Activated naive CD8-positive, alpha-beta T cell treated with anti-CD3 and anti-CD28 coated beads, Interleukin-2, amount 50 U/mL, for 16 hours (primary cell): ENCODE results near the gene ZSCAN25.
"Not testable (repeated sequence)": the region's sequence is repeated elsewhere in the genome, so short reads cannot be mapped to it uniquely, and the experiment has no call there.

ENCODE experiments used
- DNase-seq: peaks from one replicate; pipeline ENCODE4 v3.0.0-alpha.2; 2020; ENCODE audit warnings: low read depth, low spot score

The ZSCAN25 gene

DNA sequence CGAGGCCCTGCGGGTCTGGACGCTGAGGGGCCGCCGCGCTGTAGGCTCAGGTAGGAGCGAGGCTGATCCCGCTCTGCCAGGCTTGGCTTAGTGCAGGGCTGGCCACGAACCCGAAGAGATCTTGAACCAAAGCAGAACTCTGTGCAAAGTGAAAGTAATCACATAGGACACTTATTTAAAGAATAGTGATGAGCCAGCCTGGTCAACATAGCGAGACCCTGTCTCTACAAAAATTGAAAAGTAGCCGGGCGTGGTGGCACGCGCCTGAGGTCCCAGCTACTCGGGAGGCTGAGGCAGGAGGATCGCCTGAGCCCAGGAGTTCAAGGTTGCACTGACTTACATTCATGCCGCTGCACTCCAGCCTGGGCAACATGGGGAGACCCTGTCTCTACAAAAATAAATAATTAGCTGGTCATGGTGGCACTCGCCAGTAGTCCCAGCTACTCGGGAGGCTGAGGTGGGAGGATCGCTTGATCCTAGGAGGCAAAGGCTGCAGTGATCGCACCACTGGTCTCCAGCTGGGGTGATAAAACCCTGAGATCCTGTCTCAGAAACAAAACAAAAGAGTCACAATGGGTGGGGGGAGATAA lies 541 bp downstream of the ZSCAN25 start:
- no peak for DNase-seq

DNA sequence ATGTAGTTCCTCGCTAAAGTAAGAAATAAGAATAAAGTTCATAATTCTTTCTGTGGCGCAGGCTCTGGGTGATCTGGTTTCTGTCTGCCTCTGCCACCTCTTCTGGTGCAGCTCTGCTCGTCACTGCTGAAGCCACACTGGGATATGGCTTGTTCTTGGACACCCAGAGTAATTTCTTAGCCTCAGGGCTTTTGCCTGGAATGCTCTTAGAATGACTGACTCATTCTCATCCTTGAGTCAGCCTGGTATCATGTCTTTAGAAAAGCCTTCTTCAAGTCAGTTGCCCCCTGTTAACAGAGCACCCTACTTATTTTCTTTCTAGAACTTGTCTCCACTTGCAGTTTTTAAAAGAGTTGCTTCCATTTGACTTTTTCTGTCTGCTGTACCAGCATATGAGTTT lies 2.0 kb downstream of the ZSCAN25 start:
- DNase-seq: no peak

- DNase-seq: no peak
Measured at GRCh38 chr7:99619571-99620130, 2.9 kb downstream of the ZSCAN25 start.

- DNase-seq: no peak
Measured at GRCh38 chr7:99621271-99621670, 4.5 kb downstream of the ZSCAN25 start.

- DNase-seq: no peak
Measured at GRCh38 chr7:99622596-99622995, 5.8 kb downstream of the ZSCAN25 start.

DNA sequence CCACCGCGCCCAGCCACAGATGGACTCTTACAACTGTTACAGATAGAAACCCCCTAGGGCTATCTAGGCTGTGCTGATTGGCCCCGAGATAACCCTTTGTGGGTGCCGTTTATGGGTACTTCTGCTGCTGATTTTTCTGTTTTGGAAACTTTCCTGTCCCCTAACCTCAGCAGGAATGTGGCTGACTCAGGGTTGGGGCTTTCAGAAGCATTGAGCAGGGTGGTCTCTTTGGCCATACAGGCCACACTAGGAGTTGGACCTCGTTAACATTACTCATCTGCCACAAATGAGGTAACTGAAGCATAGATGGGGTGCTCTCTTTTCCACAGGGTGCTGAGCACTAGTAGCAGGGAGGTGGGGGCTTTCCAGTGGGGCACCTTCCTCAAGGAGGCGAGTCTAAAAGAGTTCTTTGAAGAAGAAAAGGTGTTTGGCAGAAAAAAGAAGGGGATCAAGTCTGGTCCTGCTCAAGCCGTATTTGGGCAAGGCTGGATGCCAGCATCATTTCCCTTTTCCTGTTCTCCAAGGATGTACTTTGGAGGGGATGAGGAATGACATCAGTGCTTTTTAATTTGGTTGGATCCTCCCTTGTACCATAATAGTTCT lies 6.4 kb downstream of the ZSCAN25 start:
- DNase-seq: no peak

DNA sequence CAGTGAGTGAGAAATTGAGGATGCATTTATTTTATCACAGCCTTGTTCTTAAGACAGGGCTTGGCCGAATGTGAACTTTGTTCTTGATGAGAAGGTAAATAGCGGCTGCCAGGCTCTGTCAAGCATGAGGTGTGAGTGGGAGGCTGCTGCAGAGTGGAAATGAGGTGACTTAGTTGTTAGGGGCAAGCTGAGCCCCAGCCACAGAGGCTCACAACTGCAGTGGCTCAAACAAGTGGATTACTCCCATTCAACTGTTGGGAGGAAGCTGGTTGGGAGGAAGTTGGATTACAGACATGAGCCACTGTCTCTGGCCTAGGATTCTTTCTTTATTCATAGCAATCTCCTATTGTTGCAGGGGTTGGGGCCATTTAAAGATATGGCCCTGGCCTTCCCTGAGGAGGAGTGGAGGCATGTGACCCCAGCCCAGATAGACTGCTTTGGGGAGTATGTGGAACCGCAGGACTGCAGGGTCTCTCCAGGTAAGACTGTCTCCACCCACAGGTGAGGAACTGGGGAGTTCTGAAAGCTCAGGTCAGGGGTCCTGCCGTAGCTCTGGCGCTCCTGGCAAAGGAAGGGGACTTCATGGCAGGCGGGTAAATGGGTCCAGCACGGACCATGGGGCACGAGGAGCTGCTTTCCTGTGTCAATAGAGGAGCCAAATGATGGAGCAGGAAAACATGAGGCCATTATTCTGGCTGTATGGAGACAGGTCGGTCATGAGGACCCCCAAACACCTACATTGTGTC lies 7.1 kb downstream of the ZSCAN25 start:
- no peak for DNase-seq

DNA sequence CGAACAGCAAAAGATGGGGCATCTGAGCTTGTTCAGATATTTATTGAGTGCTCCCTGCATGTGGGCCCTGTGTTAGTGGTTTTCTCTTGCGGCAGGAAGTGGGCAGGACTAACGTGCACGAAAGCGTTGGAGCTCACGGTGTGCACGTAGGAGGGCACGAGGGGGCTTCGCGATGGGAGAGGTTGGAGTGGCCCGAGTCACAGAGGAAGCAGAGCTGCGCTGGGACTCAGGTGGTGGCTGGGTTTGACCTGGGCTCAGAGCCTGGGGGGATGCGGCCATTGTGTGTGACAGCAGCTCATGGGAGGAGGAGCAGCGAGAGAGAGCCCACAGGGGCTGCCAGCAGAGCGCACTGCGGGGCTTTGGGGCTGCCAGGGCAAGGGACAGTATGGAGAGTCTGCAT lies 7.7 kb downstream of the ZSCAN25 start:
- peak; percentile 43 for DNase-seq

DNA sequence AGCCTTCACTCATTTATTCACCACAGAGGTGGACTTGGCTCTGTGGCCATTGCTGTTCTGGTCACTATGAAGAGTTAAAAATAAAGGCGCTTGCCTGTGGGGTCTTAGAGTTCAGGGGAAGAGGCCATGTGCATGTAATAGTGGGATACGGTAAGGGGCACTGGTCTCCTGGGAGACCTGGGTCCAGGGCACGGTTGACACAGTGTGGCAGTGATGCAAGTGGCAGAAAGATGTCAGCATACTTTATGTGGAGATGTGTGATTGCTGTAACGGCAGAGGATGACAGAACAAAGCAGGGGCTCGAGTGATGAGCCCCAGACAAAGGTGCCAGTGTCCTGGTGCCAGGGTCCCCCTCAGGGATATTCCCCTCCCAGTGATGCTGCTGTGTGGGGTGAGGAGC lies 8.6 kb downstream of the ZSCAN25 start:
- no peak for DNase-seq

GRCh38 chr7:99625961-99626360 lies 9.2 kb downstream of the ZSCAN25 start:
- no peak for DNase-seq

- DNase-seq: no peak
Measured at GRCh38 chr7:99626661-99627060, 9.9 kb downstream of the ZSCAN25 start.

- no peak for DNase-seq
Measured at GRCh38 chr7:99627513-99627912, 10.8 kb downstream of the ZSCAN25 start.

GRCh38 chr7:99628471-99629465 lies 12.0 kb downstream of the ZSCAN25 start:
- no peak for DNase-seq

- DNase-seq: no peak
Measured at GRCh38 chr7:99629643-99630042, 12.9 kb downstream of the ZSCAN25 start.

DNA sequence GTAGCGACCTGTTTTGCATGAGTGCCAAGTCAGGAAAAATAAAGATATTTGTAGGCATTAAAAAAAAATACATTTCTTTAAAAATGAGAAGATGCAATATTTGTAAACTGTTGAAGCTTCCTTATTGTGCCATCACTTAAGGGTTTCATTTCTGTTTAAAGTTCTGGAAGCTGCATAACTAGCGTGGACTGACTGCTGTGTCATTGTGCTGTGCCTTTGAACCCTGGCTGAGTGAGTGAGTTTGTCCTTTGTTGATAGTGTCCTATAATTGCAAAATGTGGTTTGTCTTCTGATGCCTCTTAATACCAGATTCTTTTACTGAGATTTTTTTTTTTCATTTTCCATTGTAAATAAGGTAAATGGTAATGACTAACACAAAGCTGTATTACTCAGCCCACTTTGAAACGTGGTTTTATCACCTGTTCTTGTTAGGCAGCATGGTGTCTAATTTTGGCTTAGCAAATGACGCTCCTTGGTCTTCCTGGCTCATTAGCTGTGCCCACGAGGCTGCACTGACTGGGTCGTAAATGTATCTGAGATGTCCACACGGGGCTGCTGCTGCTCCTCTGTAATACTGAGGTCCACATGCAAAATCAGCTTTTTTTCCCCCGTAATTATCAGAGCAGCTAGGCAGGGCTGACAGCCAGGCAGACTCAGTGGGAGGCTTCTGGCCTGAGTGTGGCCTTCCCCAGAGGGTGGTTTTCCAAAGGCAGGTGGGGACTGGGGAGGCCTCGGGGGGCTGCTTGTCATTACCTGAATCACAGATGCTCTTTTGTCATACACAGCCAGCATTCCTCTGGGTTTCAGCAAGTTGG lies 14.8 kb downstream of the ZSCAN25 start:
- DNase-seq: no peak

- DNase-seq: not testable (repeated sequence)
Measured at GRCh38 chr7:99637414-99637813, 20.7 kb downstream of the ZSCAN25 start.

DNA sequence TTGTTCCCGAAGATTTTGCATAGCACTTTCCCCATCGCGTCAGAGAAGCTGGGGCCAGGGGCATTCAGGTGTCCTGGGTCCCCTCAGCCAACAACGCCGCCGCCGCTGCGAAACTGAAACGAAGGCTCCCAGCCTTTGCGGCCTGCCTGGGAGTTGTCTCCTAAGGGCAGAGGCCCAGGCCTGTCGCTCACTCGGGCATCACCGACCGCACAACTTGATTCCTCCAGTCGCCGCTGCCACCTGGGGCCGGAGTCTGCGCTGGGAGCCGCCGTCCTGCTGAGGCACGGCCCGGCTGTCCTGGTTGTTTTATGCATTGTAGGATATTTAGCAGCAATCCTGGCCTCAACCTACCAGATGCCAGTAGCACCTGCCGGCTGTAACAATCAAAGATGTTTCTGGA lies 22.0 kb downstream of the ZSCAN25 start:
- no peak for DNase-seq

DNA sequence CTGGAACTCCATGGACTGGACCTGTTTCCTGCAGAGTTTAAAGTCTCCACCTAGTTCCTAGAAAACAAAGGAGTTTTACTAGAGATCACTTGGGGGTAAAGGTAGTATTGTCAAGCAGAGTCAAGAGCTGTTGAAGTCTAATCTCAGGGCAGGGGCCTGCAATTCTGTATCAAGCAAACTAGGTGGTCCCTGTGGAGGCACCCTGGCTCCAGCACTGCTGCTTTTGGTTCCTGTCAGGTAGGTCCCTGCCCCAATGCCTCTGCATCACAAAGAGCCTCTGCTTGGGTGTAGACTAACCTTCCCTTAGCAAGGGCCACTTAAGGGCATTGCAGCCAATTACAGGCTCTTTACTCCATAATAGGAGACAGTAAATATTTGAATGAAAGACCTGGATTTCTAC lies 22.5 kb downstream of the ZSCAN25 start:
- DNase-seq: no peak

- no peak for DNase-seq
Measured at GRCh38 chr7:99642027-99642426, 25.3 kb downstream of the ZSCAN25 start.

DNA sequence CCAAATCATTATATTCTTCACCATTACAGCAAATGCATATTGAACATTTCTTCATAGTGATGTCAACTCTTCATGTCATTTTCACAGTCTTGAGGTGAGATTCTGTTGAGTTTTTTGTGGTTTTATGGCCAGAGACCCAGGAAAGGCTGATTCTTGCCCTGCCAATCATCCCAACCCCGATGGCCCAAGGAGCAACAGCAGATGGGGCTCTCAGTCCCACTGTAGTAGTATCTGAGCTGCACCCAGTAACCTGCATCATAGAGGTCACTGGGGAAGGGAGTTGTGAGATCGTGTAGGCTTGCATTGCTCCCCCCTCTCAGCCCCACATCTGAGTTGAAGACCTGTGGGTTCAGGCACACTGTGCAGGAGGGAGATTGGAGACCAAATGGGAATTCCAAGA lies 26.7 kb downstream of the ZSCAN25 start:
- DNase-seq: no peak

DNA sequence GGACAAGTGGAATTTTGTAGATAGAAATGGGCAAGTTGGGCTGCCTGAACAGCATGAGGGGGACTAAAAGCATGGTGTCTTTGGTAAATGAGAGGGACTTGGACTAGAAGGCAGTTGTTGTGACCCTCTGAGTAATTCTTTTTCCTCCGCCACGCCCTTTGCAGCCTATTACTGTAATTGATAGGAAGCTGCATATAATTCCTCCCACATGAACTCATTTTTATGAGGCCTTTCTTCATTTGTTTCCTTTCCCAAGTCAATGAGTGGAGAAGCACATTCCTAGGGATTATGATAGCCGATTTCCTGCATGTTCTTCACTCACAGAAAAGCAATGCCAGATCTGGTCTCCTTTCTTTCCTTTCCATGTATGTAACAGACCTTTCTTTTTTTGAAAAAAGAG lies 27.7 kb downstream of the ZSCAN25 start:
- no peak for DNase-seq
